ENCODE results near the gene ABCC2.

The ABCC2 gene

GRCh38 chr10:99781734-99782429 is 558 bp upstream of the ABCC2 start:
- no peak for DNase-seq (ENCODE audit: low read depth in 1 of 2, low spot score in 1 of 2)
- no peak for TF ChIP-seq JUND (IDR thresholded peaks at IDR 0.05; ENCODE audit: low read depth)
- in situ Hi-C loops (cut with HindIII; ENCODE audit: low pct_unique_long_range_greater_than_20kb, low sequenced_read_pairs): no loop called here

- peak in 1 of 2 experiments; percentile 55 for DNase-seq (ENCODE audit: low read depth in 1 of 2, low spot score in 1 of 2)
- in situ Hi-C loops (cut with HindIII; ENCODE audit: low pct_unique_long_range_greater_than_20kb, low sequenced_read_pairs): no loop called here
- TF ChIP-seq JUND (IDR thresholded peaks at IDR 0.05; ENCODE audit: low read depth): no peak
Measured at GRCh38 chr10:99784016-99784726, 1.7 kb downstream of the ABCC2 start.

GRCh38 chr10:99784727-99785441 is 2.4 kb downstream of the ABCC2 start:
- in situ Hi-C loops (cut with HindIII; ENCODE audit: low pct_unique_long_range_greater_than_20kb, low sequenced_read_pairs): no loop called here
- no peak for DNase-seq (ENCODE audit: low read depth in 1 of 2, low spot score in 1 of 2)
- TF ChIP-seq JUND (IDR thresholded peaks at IDR 0.05; ENCODE audit: low read depth): no peak

GRCh38 chr10:99785646-99786045 is 3.2 kb downstream of the ABCC2 start:
- DNase-seq (ENCODE audit: low read depth in 1 of 2, low spot score in 1 of 2): no peak
- in situ Hi-C loops (cut with HindIII; ENCODE audit: low pct_unique_long_range_greater_than_20kb, low sequenced_read_pairs): no loop called here
- no peak for TF ChIP-seq JUND (IDR thresholded peaks at IDR 0.05; ENCODE audit: low read depth)

- no peak for DNase-seq (ENCODE audit: low read depth in 1 of 2, low spot score in 1 of 2)
- TF ChIP-seq JUND (IDR thresholded peaks at IDR 0.05; ENCODE audit: low read depth): no peak
- in situ Hi-C loops (cut with HindIII; ENCODE audit: low pct_unique_long_range_greater_than_20kb, low sequenced_read_pairs): no loop called here
Measured at GRCh38 chr10:99787311-99787710, 4.9 kb downstream of the ABCC2 start.

GRCh38 chr10:99787782-99788445 is 5.5 kb downstream of the ABCC2 start:
- in situ Hi-C loops (cut with HindIII; ENCODE audit: low pct_unique_long_range_greater_than_20kb, low sequenced_read_pairs): no loop called here
- DNase-seq (ENCODE audit: low read depth in 1 of 2, low spot score in 1 of 2): no peak
- no peak for TF ChIP-seq JUND (IDR thresholded peaks at IDR 0.05; ENCODE audit: low read depth)

GRCh38 chr10:99788598-99789256 is 6.3 kb downstream of the ABCC2 start:
- no peak for TF ChIP-seq JUND (IDR thresholded peaks at IDR 0.05; ENCODE audit: low read depth)
- peak in 1 of 2 experiments; percentile 28 for DNase-seq (ENCODE audit: low read depth in 1 of 2, low spot score in 1 of 2)
- in situ Hi-C loops (cut with HindIII; ENCODE audit: low pct_unique_long_range_greater_than_20kb, low sequenced_read_pairs): no loop called here

- no peak for DNase-seq (ENCODE audit: low read depth in 1 of 2, low spot score in 1 of 2)
- in situ Hi-C loops (cut with HindIII; ENCODE audit: low pct_unique_long_range_greater_than_20kb, low sequenced_read_pairs): no loop called here
- TF ChIP-seq JUND (IDR thresholded peaks at IDR 0.05; ENCODE audit: low read depth): no peak
Measured at GRCh38 chr10:99791831-99792230, 9.4 kb downstream of the ABCC2 start.

GRCh38 chr10:99793819-99794218 is 11.4 kb downstream of the ABCC2 start:
- in situ Hi-C loops (cut with HindIII; ENCODE audit: low pct_unique_long_range_greater_than_20kb, low sequenced_read_pairs): no loop called here
- no peak for TF ChIP-seq JUND (IDR thresholded peaks at IDR 0.05; ENCODE audit: low read depth)
- DNase-seq (ENCODE audit: low read depth in 1 of 2, low spot score in 1 of 2): no peak

GRCh38 chr10:99796928-99797327 is 14.5 kb downstream of the ABCC2 start:
- TF ChIP-seq JUND (IDR thresholded peaks at IDR 0.05; ENCODE audit: low read depth): no peak
- in situ Hi-C loops (cut with HindIII; ENCODE audit: low pct_unique_long_range_greater_than_20kb, low sequenced_read_pairs): no loop called here
- no peak for DNase-seq (ENCODE audit: low read depth in 1 of 2, low spot score in 1 of 2)

GRCh38 chr10:99798031-99798430 is 15.6 kb downstream of the ABCC2 start:
- in situ Hi-C loops (cut with HindIII; ENCODE audit: low pct_unique_long_range_greater_than_20kb, low sequenced_read_pairs): no loop called here
- TF ChIP-seq JUND (IDR thresholded peaks at IDR 0.05; ENCODE audit: low read depth): no peak
- no peak for DNase-seq (ENCODE audit: low read depth in 1 of 2, low spot score in 1 of 2)

- no peak for DNase-seq (ENCODE audit: low read depth in 1 of 2, low spot score in 1 of 2)
- in situ Hi-C loops (cut with HindIII; ENCODE audit: low pct_unique_long_range_greater_than_20kb, low sequenced_read_pairs): no loop called here
- no peak for TF ChIP-seq JUND (IDR thresholded peaks at IDR 0.05; ENCODE audit: low read depth)
Measured at GRCh38 chr10:99798920-99799319, 16.5 kb downstream of the ABCC2 start.

Measured in T47D (cell line).